Measurements from ENCODE around the gene SLAIN2. TPM values are rescaled to one million over a fixed set of nuclear protein-coding genes. Genes with fewer than 3 reads are reported as not detected.
"Not testable (repeated sequence)": the region's sequence is repeated elsewhere in the genome, so short reads cannot be mapped to it uniquely, and the experiment has no call there.

SLAIN2 gene
- total RNA-seq, 2 donors from 2014 or later = 82.1 to 199 TPM

GRCh38 chr4:48449151-48449550 is 107.8 kb downstream of the SLAIN2 start:
- no peaks in the 10 kb centered on the region for H3K27me3 ChIP-seq
- TF ChIP-seq CTCF (IDR thresholded peaks at IDR 0.05) = no peak
- H3K4me3 ChIP-seq = no peak overlapping the region
- DNase-seq (ENCODE audit: low spot score) = no peak
- H3K9me3 ChIP-seq = no peaks in the 10 kb centered on the region
- no peaks in the 10 kb centered on the region for H3K36me3 ChIP-seq
- H3K27ac ChIP-seq = no peak overlapping the region
- no peaks in the 10 kb centered on the region for H3K4me1 ChIP-seq

GRCh38 chr4:48450740-48451139 is 109.4 kb downstream of the SLAIN2 start:
- H3K36me3 ChIP-seq = no peaks in the 10 kb centered on the region
- DNase-seq (ENCODE audit: low spot score) = no peak
- H3K4me1 ChIP-seq = no peaks in the 10 kb centered on the region
- no peaks in the 10 kb centered on the region for H3K9me3 ChIP-seq
- no peaks in the 10 kb centered on the region for H3K27me3 ChIP-seq
- H3K27ac ChIP-seq = no peak overlapping the region
- no peak for TF ChIP-seq CTCF (IDR thresholded peaks at IDR 0.05)
- no peak overlapping the region for H3K4me3 ChIP-seq

GRCh38 chr4:48451656-48452055 is 110.3 kb downstream of the SLAIN2 start:
- H3K4me3 ChIP-seq; H3K4me1 ChIP-seq; H3K27ac ChIP-seq; H3K9me3 ChIP-seq; DNase-seq (ENCODE audit: low spot score); H3K36me3 ChIP-seq; H3K27me3 ChIP-seq: not testable (repeated sequence)

GRCh38 chr4:48454591-48454990 is 113.3 kb downstream of the SLAIN2 start:
- no peak for DNase-seq (ENCODE audit: low spot score)
- H3K36me3 ChIP-seq = no peaks in the 10 kb centered on the region
- H3K4me1 ChIP-seq = no peaks in the 10 kb centered on the region
- no peak overlapping the region for H3K4me3 ChIP-seq
- no peak for TF ChIP-seq CTCF (IDR thresholded peaks at IDR 0.05)
- no peaks in the 10 kb centered on the region for H3K9me3 ChIP-seq
- H3K27me3 ChIP-seq = no peaks in the 10 kb centered on the region
- no peak overlapping the region for H3K27ac ChIP-seq

GRCh38 chr4:48461000-48461399 is 119.7 kb downstream of the SLAIN2 start:
- Histone ChIP-seq H3K4me3 (no peak overlapping the region), H3K27me3 (no peaks in the 10 kb centered on the region), H3K4me1 (no peaks in the 10 kb centered on the region), H3K36me3 (no peaks in the 10 kb centered on the region), H3K9me3 (no peaks in the 10 kb centered on the region), H3K27ac (no peak overlapping the region)
- no peak for TF ChIP-seq CTCF (IDR thresholded peaks at IDR 0.05)
- DNase-seq (ENCODE audit: low spot score) = no peak

GRCh38 chr4:48462363-48462762 is 121.0 kb downstream of the SLAIN2 start:
- no peaks in the 10 kb centered on the region for H3K36me3 ChIP-seq
- H3K27me3 ChIP-seq = no peaks in the 10 kb centered on the region
- H3K27ac ChIP-seq = no peak overlapping the region
- H3K4me3 ChIP-seq = no peak overlapping the region
- TF ChIP-seq CTCF (IDR thresholded peaks at IDR 0.05) = no peak
- H3K4me1 ChIP-seq = no peaks in the 10 kb centered on the region
- no peak for DNase-seq (ENCODE audit: low spot score)
- no peaks in the 10 kb centered on the region for H3K9me3 ChIP-seq

Data from right atrium auricular region (tissue), 2 donors.